LHCN-M2 (cell line): ENCODE measurements around the gene DKKL1. TPM values are rescaled to one million over a fixed set of nuclear protein-coding genes. Genes with fewer than 3 reads are reported as not detected.
A peak's percentile ranks its signal among the peaks of the same experiment; 100 is the strongest.

Source experiments
- DNase-seq: peaks from one replicate; pipeline ENCODE4 v3.0.0-alpha.2; 2012; ENCODE audit warnings: low read depth
- total RNA-seq: library from RNA; depleted of rRNA; stranded (reverse); fragments of >200 nt; gene quantifications from 2 replicates; pipeline ENCODE4 v1.2.3, GENCODE V29; 2014

DKKL1 gene
- total RNA-seq, 1 experiment from 2014 or later = 0.46 TPM

DNA sequence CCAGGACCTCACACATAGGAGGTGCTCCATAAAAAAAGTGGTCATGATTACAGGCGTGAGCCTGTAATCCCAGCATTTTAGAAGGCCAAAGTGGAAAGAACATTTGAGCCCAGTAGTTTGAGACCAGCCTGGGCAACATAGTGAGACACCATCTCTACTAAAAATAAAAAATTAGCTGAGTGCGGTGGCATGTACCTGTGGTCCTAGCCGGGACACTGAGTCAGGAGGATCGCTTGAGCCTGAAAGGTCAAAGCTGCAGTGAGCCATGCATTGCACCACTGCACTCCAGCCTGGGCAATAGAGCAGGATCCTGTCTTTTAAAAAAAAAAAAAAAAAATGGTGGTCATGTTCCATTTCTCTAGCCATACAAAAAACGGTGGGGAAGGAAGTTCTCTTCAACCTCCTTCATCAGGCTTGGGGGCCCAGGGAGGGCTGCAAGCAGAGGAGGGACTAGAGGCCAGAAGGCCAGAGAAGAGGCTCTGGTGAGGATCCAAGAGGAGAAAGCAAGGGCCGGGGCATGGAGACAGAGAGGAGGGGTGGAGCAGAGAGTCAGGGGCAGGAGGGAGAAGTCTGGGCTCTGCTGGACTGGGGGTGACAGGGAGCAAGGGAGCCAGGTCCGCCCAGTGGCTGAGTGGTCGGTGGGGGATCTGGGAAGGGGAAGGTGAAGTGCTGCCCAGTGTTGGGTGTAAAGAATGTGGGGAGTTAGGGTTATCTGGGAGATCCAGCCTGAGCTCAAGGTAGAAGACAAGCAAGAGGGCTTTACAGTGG is 33.2 kb downstream of the DKKL1 start:
- no peak for DNase-seq

DNA sequence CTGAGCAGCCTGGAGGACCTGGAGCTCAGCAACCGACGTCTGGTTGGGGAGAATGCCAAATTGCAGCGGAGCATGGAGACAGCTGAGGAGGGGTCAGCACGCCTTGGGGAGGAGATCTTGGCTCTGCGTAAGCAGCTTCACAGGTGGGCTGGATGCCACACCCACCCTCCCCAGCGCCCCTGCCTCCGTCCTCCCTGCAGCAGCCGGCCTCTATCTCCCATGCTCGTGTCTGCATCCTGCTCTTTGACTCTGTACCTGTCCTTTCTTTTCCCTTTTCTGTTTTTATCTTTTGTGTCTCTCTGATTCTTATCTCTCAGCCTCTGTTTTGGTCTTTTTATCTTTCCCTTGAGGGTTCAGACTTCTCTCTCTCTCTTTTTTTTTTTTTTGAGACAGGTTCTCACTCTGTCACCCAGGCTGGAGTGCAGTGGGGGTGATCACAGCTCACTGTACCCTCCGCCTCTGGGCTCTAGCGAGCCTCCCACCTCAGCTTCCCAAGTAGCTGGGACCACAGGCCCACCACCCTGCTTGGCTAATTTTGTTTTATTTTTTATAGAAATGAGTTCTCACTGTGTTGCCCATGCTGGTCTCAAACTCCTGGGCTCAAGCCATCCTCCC is 34.4 kb downstream of the DKKL1 start:
- no peak for DNase-seq

DNA sequence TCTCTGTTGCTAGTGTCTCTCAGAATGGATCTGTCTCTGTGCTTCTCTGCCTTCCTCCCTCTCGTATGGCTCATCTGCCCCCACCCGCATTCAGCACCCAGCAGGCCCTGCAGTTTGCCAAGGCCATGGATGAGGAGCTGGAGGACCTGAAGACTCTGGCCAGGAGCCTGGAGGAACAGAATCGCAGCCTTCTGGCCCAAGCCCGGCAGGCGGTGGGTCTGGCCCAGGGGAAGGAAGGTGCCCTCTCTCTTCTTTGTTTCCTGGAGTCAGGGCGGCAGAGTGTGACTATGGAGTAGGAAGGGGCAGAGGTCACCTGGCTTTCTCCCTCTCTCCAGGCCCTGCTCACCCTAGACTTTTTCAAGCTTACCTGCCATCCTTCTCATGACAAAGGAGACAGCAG is 35.3 kb downstream of the DKKL1 start:
- no peak for DNase-seq

DNA sequence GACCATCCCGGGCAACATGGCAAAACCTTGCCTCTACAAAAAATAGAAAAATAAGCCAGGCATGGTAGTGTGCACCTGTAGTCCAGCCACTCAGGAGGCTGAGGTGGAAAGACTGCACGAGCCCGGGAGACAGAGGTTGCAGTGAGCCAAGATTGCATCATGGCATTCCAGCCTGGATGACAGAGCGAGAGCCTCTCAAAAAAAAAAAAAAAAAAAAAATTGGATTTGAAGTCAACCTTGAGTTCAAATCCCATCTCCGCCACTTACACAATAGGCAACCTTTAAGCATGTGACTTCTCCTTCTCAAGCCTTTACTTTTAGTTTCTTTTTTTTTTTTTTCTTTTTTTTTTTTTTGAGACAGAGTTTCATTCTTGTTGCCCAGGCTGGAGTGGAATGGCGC is 36.4 kb downstream of the DKKL1 start:
- no peak for DNase-seq

DNA sequence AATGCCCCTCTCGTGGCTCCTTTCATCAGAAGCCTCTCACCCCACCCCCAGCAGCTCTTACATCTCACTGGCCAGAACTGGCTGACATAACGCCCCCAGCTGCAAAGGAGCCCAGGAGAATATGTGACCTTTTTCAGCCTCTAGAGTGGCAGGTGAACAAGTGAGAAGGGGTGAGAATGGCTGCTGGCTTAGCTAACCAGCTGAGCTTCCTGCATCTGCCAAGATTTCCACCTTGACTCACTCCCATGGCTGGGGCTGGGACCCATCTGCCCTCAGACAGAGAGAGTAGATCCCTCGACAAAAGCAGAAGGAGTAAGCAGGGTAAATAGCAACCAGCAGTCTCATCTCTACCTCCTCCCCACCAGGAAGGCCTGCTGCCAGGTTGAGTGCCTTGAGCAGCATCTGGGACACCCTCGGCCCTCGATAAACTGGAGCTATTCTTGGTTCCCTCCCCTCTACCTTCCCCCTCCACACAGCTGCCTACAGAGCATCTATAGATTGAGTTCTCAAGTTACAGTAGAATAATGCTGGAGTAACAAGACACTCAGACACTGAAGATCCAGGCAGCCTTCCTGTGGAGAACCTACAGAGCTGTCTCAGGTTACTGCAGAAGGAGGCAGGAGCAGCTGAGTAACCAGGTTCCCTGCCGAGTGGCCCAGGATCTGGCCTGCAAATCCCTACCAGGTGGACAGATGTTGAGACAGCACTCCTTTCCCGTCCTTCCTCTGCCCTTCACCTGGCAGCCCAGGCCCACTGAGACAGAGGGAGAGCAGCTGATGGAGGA is 39.9 kb downstream of the DKKL1 start:
- DNase-seq = no peak

DNA sequence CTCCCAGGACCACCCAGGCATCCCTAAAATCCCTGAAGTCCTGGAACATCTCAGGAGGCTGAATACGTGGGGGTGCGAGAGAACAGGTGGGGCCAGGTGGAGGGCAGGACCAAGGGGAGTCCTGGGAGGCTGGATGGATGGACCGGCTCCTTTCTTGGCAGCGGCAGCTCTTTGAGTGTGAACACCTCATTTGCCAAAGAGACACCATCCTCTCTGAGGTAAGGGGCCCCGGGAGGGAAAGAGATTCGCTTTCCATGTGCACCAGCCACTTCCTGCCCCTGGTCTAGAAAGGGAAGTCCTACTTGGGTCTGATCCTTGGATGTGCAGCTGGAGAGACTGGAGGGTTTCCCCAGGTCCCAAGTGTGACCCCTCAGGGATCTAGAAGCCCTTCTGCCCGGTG is 43.4 kb downstream of the DKKL1 start:
- DNase-seq = no peak

DNA sequence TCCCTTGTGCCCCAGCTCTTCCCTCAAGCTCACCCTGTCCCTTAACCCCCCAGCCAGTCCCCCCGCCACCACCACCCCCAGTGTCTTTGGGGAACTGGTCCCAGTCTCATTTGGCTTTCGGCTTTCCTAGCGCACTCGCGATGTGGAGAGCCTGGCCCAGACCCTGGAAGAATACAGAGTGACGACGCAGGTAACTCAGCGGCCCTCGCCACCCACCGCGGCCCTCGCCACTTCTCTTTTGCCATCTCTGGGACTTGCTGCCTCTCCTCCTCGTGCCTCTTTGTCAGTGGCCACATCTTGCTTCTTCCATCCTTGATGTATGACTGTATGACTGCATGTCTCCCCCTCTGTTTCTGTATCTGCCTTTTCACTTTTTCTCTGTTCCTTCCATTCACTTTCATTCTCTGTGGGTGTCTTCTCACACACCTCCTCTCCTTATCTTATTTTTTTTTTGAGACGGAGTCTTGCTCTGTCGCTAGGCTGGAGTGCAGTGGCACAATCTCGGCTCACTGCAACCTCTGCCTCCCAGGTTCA is 43.9 kb downstream of the DKKL1 start:
- DNase-seq = no peak

DNA sequence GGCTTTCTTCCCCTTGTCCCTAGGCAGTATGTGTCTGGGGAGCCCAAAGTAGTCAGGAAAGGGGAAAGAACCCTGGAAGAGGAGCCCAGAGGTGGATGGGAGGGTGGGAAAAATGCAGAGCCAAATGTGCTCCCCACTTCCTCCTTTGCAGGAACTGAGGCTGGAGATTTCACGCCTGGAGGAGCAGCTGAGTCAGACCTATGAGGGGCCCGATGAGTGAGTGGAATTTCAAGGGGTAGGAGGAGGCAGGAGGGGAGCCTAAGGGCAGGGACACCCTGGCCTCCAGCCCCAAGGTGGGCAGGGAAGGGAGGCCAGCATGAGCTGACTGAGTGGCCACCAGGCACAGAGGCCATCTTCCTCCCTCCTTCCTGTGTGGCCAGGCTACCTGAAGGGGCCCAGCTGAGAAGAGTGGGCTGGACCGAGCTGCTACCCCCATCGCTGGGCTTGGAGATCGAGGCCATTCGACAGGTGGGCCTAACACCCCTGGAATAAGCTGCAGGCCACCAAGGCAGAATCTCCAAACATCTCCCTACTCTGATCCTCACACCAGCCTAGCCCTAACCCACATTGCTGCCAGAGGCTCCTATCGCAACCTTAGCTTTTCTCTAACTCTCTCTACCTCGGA is 45.3 kb downstream of the DKKL1 start:
- no peak for DNase-seq

DNA sequence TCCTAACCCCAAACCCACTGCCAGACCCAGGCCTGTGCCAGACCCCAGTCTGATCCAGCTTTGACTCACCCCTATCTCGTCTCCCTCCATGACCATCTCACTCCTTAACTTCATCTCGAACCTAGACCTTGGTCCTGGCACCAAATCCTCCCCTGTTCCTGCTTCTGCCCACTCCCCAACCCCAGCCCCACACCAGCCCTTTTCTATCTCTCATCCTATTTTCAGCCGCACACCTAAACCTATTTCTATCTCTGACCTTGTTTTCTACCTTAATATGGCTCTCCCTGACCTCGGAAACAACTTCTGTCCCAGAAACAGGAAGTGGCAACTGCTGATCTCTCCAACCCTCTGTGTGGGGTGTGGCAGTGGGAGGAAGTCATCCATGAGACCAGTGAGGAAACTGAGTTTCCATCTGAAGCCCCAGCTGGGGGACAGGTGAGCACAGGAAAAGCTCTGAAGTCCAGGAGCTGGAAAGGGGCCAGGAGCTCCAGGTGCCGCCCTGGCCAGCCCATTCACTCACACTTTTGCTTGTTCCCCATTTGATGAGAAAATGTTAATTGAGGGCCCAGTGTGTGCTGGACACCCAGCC is 45.9 kb downstream of the DKKL1 start:
- no peak for DNase-seq

DNA sequence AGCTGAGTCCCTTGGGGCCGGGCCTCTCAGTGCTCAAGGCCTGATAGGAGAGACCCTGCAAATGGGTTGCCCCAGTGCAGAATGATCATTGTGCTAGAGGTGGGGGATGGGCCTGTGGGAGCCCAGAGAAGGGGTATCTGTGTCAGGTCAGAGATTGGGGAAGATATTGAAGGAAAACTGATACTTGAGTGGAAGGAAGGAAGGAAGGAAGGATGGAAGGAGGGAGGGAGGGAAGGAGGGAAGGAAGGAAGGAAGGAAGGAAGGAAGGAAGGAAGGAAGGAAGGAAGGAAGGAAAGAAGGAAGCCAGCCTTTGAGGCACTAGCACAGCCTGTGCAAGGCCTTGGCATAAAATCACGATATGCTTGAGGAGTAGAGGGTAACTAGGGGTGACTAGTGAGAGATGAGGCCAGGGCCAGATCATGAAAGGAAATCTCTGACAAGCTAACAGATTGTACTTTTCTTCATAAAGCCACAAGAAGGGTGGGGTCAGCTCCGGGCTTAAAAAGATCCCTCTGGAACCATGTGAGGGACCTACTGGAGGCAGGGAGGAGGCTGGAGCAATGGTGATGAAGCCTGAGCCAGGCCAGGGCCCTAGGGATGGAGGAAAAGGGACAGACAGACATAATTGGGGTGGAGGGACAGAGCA is 48.1 kb downstream of the DKKL1 start:
- DNase-seq = no peak

DNA sequence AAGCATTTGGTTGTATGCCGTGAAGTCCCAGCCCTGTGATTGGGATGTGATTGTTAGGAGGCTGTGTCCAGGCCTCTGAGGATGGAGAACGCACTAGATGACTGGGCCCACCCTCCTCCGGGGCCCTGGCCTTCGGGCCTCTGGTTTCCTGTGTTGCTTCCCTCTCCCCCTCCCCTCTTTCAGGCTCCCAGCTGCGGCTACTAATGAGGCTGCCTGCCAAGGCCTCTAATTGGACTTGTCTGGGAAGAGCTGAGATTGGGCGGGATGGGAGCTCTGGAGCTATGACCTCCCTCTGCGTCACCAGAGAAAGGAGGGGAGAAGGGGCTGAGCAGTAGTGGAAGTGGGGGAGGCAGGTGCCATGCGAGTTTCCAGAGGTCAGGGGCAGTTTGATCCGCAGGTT is 49.7 kb downstream of the DKKL1 start:
- DNase-seq = no peak

DNA sequence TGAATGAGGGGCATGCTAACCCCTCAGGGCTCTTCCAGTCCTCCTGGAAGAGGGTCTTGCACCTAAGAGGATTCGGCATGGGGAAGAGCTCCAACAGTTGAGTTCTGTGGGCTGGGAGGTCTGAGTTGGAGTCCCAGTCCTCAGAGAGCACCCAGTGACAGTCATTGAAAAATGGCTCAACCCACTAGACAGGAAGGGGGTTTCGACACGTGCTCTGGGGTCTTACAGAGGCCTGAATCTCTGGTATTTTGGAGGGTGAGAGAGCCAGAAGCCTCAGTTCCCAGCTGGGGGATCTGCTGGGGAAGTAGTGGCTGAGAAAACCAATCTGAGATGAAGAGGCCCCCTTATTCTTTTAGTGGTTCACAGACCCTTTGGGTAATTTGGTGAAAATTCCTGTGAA is 50.6 kb downstream of the DKKL1 start:
- no peak for DNase-seq

DNA sequence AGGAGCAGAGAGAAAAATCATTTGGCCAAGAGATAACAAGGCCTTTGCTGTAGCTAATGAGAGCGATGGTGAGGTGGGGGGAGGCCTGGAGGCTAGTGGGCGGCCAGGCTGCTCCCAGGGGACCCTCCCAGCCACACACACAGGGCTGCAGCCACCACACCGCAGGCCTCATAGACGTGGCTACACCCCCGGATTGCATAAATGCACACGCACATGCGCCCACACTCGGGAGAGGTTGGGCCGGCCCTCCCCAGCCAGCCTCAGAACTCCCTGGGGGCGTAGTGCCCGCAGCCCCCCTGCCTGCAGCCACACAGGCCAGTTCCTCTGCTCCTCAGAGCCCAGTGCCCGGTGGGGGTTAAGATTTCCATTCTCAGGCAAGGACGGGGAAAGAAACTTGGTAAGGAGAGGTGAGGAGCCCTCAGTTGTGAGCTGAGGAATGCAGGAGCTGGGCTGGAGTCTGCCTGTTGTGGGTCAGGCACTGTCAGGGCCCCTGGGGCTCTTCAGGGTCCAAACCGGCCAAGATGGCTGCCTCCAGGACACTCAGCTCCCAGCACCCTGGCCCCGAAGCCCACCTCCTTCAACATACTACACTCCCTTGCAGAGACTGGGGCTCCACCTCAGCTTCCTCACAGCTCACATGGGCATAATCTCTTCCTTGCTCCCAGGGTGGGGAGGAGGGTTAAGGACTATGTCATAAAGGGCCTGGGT is 51.6 kb downstream of the DKKL1 start:
- DNase-seq = no peak

DNA sequence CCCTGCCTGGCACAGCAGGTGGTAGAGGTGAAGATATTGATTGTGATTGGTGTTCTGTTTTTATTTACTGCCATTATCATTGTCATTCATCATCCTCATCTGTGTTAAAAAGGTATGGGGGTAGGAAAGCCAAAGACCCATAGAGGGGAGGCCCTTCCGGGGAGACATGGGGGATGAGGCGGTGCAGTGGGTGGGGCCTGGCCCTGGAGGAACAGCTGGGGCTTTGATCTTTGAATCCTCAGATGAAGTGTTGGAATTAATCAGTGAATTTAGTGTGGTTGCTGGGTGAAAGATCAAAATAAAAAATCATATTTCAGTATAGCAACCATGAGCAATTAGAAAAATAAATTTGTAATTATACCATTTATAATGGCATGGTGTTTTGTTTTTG is 52.1 kb downstream of the DKKL1 start:
- no peak for DNase-seq

DNA sequence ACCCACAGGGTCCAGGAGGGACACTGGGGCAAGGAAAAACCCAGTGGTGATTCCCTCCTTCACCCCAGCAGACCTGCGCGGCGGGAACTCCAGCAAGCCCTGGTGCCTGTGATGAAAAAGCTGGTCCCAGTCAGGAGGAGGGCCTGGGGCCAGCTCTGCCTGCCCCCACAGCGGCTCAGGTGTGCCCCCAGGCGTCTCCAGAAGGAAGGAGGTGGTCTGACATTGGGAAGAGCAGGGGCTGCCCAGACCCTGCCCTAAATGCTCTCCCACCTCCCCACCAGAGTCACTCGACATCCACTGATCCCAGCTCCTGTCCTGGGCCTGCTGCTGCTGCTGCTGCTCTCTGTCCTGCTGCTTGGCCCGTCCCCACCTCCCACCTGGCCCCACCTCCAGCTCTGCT is 53.4 kb downstream of the DKKL1 start:
- no peak for DNase-seq

DNA sequence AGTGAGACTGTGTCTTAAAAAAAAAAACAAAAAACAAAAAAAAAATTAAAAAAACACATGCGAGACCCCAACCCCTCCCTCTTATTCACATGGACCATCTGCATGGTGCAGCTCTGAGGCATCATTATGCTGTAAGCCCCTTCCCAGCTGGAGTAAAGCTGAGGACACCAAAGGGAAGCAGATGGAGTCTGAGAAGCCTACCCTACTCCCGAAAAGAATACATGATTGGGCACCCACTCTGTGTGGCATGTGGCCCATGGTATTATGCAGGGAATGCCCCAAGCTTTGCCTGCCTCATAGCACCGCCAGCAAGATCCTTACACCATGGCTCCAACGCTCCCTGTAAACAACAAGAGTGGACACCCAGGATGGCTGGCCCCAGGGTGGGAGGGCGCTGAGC is 54.8 kb downstream of the DKKL1 start:
- no peak for DNase-seq

DNA sequence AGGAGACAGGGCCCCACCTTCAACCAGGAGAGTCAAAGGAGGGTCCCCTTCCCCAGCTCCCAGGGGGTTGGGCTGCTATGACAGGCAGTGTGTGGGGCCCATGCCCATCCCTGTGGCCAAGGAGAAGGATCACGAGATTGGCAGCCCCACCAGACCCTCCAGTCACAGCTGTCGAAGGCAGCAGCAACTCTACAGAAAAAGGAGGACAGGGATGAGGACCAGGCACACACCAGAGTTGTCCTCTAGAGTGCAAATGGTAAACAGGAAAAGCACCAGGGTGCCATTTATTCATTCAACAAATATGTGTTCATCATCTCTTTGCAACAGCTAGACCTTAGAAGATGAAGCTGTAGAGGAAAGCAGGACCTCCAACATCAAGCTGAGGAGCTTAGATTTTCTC is 55.5 kb downstream of the DKKL1 start:
- no peak for DNase-seq

DNA sequence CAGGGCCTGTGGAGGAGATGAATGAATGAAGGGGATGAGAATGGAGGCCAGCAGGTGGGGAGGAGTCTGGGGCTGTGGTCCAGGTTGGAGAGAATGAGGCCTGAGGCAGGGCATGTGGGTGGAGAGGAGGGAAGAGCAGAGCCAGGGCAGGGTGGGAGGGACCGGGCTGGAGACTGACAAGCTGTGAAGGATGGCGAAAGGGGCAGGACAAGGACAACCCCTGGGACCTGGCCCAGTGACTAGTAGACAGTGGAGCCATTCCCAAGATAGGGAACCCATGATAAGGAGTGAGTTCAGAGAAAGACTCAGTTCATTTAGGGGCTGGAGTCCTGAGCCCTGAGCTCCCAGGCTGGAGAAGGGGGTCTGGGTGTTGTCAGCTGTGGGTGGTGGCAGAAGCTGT is 56.5 kb downstream of the DKKL1 start:
- no peak for DNase-seq

DNA sequence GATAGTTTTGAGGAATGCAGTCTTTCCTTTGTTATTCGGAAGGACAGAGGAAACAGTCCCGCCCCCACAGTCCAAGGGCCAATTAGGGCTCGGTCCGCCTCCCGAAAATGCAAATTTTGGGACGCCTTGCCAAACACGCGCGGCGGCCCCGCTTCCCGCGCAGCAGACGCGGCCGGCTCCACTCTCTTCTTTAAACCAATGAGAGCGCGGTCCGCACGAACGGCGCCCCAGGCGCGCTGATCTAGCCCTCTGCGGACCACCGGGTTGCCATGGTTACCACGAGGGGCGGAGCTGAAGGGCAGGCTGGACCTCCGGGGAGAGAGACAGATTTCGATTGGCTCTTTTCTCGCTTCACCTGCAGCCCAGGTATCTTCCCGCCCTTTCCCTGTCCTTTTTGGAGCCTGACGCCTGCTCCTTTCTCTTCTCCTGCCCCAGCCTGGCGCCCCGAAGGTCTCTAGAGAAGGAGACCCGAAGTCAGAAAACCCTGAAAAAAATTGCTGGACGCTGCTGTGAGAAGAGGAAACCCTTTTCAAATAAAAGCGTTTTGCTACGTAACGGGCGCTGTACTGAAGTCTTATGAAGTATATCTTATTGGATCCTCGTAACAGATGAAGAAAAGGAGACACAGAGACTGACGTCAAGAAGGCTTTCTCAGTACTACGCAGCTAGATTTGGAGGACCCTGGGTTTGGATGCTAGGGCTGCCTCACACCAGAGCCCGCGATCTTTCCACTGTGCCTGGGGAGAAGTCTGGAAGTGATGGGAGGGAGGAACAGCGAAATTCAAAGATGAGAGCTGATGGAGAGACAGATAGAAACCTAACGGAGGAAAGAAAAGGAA is 57.6 kb downstream of the DKKL1 start:
- DNase-seq = peak; percentile 44

DNA sequence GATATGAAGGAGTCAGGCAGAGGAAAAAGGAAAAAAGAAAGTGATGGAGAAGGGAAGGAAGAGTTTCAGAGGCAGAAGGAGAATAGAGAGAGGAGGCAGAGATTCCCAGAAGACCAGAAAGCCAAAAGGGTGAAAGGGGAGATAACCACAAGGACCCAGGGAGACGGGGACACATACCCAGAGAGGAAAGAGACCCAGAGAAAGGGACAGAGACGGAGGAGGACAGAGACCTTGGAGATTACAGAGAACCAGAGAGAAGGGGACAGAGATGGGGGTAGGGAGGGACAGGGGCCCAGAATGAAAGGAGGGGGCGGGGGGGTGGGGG is 58.2 kb downstream of the DKKL1 start:
- no peak for DNase-seq
